ENCODE results near the gene IRF5.

The IRF5 gene, protein sequence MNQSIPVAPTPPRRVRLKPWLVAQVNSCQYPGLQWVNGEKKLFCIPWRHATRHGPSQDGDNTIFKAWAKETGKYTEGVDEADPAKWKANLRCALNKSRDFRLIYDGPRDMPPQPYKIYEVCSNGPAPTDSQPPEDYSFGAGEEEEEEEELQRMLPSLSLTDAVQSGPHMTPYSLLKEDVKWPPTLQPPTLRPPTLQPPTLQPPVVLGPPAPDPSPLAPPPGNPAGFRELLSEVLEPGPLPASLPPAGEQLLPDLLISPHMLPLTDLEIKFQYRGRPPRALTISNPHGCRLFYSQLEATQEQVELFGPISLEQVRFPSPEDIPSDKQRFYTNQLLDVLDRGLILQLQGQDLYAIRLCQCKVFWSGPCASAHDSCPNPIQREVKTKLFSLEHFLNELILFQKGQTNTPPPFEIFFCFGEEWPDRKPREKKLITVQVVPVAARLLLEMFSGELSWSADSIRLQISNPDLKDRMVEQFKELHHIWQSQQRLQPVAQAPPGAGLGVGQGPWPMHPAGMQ

GRCh38 chr7:128937647-128938543, at the start of gene IRF5:
IRF5 (plus strand) TSS chr7:128937927; CDS start chr7:128942082, 4,155 bp downstream.
- peak within 1 kb of the TSS; percentile 39 for H3K4me3 ChIP-seq (ENCODE audit: low read depth, low read length)
- no peak for TF ChIP-seq CTCF (IDR thresholded peaks at IDR 0.05; ENCODE audit: low read depth, low read length)

GRCh38 chr7:128888039-128888755, 49.5 kb upstream of the IRF5 start:
- no peak overlapping the region for H3K4me3 ChIP-seq (ENCODE audit: low read depth, low read length)
- no peak for TF ChIP-seq CTCF (IDR thresholded peaks at IDR 0.05; ENCODE audit: low read depth, low read length)

GRCh38 chr7:128888756-128889095, 49.0 kb upstream of the IRF5 start:
- no peak overlapping the region for H3K4me3 ChIP-seq (ENCODE audit: low read depth, low read length)
- no peak for TF ChIP-seq CTCF (IDR thresholded peaks at IDR 0.05; ENCODE audit: low read depth, low read length)

- TF ChIP-seq CTCF (IDR thresholded peaks at IDR 0.05; ENCODE audit: low read depth, low read length): no peak
- no peak overlapping the region for H3K4me3 ChIP-seq (ENCODE audit: low read depth, low read length)
These were observed 48.6 kb upstream of the IRF5 start for GRCh38 chr7:128889121-128889520.

DNA sequence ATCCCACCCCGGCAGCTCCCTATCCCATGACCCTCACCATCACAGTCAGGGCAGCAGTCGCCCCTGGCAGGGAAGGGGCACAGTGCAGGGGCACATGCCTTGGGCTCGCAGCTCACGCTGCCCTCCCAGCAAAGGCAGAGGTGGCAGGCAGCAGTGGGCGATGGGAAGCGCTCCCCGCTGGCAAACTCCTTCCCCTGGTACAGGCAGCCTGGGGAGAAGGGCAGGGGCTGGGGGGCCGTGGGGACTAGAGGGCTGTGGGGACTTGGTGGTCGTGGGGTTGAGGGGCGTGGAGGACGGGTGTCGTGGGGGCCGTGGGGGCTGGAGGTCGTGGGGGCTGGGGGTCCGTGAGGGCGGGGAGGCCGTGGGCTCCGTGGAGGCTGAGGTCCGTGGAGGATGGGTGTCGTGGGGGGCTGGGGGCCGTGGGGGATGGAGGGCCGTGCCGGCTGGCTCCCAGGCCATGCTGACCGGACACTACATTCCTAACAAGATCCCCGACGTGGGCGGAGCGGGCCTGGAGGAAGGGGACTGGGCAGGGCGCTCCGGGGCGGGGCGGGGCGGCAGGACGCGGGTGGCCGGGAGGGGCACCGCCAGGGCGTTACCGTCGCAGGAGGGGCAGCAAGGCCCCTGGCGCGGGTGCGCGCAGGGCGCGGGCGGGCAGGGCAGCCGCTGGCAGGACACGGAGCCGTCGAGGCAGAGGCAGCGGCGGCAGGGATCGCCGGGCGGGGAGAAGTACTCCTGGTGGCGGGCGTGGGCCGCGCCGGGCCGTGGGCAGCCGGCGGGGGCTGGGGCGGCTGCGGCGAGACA, 47.2 kb upstream of the IRF5 start:
- no peak for TF ChIP-seq CTCF (IDR thresholded peaks at IDR 0.05; ENCODE audit: low read depth, low read length)
- no peak overlapping the region for H3K4me3 ChIP-seq (ENCODE audit: low read depth, low read length)

GRCh38 chr7:128891110-128891941, 46.4 kb upstream of the IRF5 start:
- no peak overlapping the region for H3K4me3 ChIP-seq (ENCODE audit: low read depth, low read length)
- TF ChIP-seq CTCF (IDR thresholded peaks at IDR 0.05; ENCODE audit: low read depth, low read length): no peak
